Left cardiac atrium (tissue), 4 donors: ENCODE measurements around the gene DOK5. TPM values are rescaled to one million over a fixed set of nuclear protein-coding genes. Genes with fewer than 3 reads are reported as not detected.
"Not testable (repeated sequence)": the region's sequence is repeated elsewhere in the genome, so short reads cannot be mapped to it uniquely, and the experiment has no call there.

Source experiments
- ATAC-seq, 2 donors: fragments of 200-7000 bp; cut with Tn5 transposase; one replicate each; pipeline ENCODE4 v1.9.1; 2020; ENCODE audit warnings: mild to moderate bottlenecking in 2 of 2, moderate library complexity in 2 of 2
- DNase-seq: peaks from one replicate; pipeline ENCODE4 v3.0.0-alpha.2; 2020
- intact Hi-C, 2 donors: fragments of 100-400 bp; cut with DNase I; formaldehyde crosslinking; loops; one replicate each; pipeline versions ENCODE4 v1.14.1 to v1.15.1; 2022 to 2023
- long read RNA-seq: library from polyadenylated mRNA; unstranded; transcript quantifications from one replicate; pipeline ENCODE4 v2.0.0, GENCODE V29; 2021
- total RNA-seq, 2 donors: library from RNA; stranded (reverse); fragmentation: NEBNext Ultra II Directional; extraction: Animal tissue kit (Norgen Biotek cat#: 25700); gene quantifications; one replicate each; pipeline ENCODE4 v1.2.1, GENCODE V29; 2021
- donor health status: DM: no; HTN: yes; CAD: no.
- donor health status: DM: no; HTN: yes; CAD: no; lungs with severe emphysema.
- donor health status: DM: yes; HTN: yes; CAD: no.
- donor health status: Dilated cardiomyopathy.

The DOK5 gene
- 10 to 100 TPM; 10.9 to 14.3 TPM for total RNA-seq
- long read RNA-seq, transcript DOK5-201 (8 exons, 1,963 nt) = major isoform, 25 of 27 reads
- long read RNA-seq, partial matches to known transcripts = 0 of 27 reads
- long read RNA-seq, other reads (novel, unspliced or antisense) = 2 of 27 reads

DNA sequence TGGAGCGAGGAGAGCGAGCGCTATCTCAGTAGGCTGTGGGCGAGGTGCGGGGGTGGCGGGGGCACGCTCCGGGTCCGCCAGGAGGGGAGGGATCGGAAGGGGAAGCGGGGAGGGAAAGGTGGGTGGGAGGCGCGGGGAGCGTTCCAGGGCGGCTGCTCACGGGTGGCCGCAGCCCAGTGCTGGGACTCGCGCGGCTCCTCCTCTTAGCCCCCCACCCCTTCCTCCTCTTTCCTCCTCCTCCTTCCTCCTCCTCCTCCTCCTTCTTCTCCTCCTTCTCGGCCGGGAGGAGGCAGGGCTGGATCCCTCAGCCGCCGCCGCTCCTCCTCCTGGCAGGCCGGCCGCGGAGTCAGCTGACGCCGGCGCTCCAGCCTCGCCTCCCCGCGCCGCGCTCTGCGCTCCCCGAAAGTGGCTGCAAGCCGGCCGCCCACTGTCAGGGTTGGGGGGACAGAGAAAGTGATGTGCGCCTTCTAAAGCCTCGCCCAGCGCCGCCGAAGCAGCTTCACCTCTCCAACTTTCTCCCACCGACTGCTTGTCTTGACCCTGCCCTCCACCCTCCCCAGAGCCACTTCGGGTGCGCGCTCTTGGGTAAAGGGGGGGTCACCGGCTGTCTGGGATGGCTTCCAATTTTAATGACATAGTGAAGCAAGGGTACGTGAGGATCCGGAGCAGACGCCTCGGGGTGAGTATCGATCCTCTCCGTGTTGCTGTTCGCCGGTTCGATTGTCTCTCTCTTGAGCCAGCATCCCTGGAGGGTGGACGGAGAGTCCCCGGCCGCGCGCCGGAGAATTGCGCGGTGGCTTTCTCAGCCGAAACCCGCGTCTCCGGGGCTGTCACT lies at the start of gene DOK5:
Gene DOK5, plus strand, starts transcription at position 260 of the 835 bp plus-strand sequence. Its CDS starts 354 bp downstream, at position 614.
- DNase-seq (peak; percentile 72), ATAC-seq (peak; percentile 85 to 94)
- intact Hi-C loops = loop anchor here in 1 of 2 donors (5.0 kb wide), 1 partner anchor 172 kb away; no protein-coding TSS in a partner anchor

DNA sequence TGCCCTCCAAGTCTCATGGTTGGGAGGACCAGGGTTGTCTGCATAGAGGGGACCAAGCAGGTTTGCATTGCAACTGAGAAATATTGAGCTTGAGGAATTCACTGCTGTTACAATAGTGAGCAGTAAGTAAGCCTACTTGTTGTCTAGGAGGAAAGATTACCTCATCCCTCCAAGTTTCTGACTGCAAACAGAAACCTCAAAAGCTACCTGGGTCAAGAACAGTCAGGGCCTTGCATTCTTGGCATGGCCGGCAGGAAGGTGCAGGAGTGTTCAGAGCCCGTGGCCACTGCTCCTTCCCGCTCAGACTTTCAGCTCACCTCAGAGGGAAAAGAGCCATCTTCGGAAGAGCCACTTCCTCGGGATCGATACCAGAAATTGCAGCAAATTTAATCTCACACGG lies 46.0 kb upstream of the DOK5 start:
- intact Hi-C loops = no loop called here
- DNase-seq (no peak), ATAC-seq (no peak)

DNA sequence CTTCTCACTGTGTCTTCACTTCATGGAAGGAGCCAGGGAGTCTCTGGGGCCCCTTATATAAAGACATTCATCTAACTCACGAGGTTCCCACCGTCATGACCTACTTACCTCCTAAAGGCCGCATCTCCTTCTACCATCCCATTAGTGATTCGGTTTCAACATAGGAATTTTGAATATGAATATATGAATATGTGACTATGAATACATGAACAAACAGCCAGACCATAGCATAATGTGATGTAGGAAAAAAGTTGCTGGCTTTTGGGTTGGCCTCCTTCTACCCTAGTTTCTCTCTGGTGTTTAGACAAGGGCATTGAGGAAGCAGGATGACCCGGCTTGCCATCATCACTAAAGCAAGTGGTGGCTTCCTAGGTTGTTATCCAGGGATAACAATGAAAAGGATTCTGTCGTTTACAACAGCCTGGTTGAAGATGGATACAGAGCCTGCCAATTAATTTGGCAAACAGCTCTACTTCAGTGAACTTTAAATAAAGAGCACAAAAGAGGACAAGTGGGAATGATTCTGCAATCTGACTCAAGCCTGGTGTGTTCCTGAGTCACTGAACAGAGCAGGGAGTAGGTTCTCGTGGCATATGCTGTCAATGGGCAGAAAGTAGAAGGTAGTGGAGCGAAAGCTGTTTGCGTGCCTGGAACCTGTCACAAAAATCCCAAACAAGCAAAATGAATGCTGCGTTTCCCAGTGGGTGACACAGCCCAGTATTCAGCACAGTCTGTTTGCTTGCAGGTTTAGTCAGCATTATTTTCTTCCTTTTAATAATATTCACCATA lies 44.0 kb upstream of the DOK5 start:
- ATAC-seq = no peak

DNA sequence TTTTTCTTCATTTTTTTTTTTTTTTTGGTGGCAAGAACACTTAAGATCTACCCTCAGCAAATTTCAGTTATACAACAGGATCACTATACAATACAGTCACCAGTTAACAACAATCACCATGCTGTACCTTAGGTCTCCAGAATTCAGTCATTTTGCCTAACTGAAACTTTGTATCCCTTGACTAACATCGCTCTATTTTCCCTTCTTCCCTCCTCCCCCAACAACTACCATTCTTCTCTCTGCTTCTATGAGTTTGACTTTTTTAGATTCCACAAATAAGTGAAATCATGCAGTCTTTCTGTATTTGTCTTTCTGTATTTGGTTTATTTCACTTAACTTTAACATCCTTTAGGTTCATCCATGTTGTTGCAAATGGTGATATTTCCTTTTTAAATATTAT lies 42.4 kb upstream of the DOK5 start:
- DNase-seq = no peak
- intact Hi-C loops = no loop called here
- ATAC-seq = no peak

More for the DNA sequence above, 44.0 kb upstream of the DOK5 start:
- no peak for DNase-seq
- intact Hi-C loops = no loop called here

DNA sequence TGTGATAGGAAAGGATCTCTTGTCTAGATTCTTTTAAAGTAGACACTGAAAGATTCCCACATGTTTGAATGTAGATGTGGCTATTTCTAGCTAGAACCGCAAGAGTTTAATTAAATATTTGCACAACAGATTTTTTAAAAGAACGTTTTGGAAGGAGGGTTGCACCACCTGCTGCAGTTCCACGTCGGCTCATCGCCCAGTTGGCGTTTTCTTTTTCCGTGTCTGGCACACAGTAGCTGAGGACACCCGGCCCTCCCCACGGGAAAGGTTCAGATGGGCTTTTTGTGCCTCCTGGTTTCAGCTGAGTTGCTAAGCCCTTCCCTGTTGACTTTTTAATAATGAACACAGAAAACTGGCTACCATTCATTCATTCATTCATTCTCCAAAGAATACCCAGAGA lies 41.8 kb upstream of the DOK5 start:
- intact Hi-C loops = no loop called here
- DNase-seq = no peak
- no peak for ATAC-seq

DNA sequence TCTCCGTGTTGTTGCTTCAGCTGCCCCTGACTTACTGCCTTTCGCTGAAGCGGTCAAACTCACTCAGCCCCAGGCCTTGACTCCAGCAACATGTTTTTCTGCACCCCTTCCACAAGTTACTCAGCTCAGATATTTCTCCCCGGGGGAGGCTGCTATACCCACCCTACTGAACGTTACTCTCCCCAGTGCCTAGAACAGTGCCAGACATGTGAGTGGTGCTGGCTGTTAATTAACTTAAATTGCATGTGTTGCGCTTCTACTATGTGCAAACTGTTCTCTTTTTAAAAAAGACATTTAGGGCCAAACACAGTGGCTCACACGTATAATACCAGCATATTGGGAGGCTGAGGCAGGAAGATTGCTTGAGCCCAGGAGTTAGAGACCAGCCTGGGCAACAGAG lies 41.2 kb upstream of the DOK5 start:
- ATAC-seq (no peak), DNase-seq (no peak)
- intact Hi-C loops = no loop called here

DNA sequence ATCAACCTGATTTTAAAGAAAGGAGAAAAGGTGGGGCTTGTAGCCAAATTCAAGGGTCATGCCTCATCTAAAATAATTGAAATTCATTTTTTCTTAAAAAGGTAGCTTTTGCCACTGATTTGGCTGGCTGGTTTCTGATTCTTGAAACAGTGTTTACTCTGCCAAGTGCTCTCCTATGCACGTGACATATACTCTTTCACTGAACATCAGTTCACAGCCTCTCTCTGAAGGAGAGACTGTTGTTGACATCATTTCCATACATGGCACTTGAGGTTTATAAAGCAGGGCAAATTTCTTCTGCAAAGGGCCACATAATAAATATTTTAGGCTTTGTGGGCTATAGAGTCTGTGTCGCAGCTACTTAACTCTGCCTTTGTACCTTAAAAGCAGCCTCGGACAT lies 40.4 kb upstream of the DOK5 start:
- intact Hi-C loops = no loop called here
- ATAC-seq (no peak), DNase-seq (no peak)

DNA sequence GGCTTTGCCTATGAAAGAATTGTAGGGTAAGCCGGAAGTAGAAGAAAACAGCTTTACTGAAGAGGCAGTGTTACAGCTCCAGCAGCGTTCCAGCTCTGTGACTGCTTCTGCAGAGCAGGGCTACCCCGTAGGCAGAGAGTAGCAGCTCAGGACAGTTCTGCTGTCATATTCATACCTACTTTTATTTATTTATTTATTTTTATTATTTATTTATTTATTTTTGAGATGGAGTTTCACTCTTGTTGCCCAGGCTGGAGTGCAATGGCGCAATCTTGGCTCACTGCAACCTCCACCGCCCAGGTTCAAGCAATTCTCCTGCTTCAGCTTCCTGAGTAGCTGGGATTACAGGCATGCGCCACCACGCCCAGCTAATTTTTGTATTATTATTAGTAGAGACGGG lies 39.0 kb upstream of the DOK5 start:
- ATAC-seq, intact Hi-C loops, DNase-seq: not testable (repeated sequence)

DNA sequence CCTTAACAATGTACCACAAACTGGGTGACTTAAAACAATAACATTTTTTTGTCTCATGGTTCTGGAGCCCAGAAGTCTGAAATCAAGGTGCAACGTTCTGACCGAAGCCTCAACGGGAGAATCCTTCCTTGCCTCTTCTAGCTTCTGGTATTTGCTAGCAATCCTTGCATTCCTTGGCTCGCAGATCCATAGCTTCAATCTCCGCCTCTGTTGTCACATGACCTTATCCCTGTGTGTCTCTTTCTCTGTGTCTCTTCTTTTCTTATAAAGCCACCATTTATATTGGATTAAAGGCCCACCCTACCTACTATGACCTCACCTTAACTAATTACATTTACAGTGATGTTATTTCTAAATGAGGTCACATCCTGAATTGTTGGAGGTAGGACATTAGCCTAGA lies 37.2 kb upstream of the DOK5 start:
- DNase-seq = no peak
- ATAC-seq = no peak
- intact Hi-C loops = no loop called here

DNA sequence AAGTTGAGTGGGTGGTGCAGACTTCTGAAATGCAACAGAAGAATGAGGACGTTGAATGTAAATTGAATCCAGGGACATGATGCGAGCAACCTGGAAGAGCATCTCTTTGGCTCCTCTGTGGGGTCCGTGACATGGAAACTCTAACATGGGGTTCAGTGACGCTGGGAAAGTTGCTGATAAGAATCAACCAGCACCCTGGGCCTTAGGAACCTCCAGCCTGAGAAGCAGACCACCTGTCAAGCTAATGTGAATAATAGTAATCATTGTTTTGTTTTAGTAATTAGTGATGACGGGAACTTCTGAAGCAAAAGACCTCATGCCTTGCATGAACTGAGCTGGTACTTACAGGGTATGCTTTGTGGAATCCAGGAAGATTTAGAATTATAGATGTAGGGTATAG lies 25.2 kb upstream of the DOK5 start:
- no peak for DNase-seq
- intact Hi-C loops = no loop called here
- no peak for ATAC-seq

DNA sequence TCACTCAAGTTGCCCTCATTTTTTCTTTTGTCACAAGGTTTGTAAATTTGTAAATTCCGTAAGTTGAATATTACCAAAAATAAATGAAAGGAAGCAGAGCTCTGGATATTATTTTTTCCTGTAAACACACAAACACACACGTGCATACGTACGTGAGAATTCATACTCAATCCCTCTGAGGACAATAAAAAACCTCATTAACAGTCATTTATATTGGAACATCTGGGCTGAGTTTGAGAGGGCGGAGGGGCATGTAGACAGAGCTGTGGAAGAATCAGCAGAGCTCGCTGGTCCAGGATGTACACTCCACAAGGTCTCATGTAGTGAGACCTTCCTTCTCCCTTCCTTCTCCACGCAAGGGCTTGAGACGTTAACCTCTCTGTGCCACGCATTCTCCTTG lies 24.2 kb upstream of the DOK5 start:
- ATAC-seq = no peak
- intact Hi-C loops = no loop called here
- DNase-seq = no peak

DNA sequence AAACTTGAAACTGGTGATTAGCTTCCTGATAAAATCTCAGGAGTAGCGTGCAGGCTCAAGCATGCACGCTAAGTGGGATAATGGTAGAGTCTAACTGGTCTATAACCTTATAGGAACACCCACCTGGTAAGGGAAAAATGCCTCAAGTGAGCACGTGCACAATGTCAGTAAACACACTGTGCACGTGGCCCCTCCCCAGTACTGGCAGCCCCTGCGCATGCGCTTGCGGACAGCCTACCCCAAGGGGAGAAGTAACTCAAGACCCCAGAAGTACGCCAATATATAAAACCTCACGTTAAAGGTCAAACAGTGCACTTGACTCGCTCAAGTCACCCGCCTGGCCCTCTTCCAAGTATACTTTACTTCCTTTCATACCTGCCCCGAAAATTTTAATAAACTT lies 23.1 kb upstream of the DOK5 start:
- ATAC-seq = no peak
- intact Hi-C loops = no loop called here
- no peak for DNase-seq

DNA sequence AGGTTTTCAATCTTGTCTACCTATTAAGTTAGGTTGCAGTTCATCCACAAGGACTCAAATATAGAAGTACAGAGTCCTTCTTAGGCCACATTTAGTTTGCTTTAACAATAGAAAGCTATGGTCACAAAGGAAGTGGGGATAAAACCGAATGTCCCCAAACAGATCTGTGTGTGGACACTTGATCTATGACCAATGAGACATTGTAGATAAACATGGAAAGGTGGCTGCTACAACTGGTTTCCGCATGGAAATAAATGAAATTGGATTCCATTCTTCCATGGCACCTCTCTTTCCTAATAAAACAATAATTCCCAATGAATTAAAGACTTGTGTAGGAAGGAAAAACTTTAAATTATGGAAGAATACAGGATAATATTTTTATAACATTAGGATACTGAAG lies 20.4 kb upstream of the DOK5 start:
- DNase-seq (no peak), ATAC-seq (no peak)
- intact Hi-C loops = no loop called here

DNA sequence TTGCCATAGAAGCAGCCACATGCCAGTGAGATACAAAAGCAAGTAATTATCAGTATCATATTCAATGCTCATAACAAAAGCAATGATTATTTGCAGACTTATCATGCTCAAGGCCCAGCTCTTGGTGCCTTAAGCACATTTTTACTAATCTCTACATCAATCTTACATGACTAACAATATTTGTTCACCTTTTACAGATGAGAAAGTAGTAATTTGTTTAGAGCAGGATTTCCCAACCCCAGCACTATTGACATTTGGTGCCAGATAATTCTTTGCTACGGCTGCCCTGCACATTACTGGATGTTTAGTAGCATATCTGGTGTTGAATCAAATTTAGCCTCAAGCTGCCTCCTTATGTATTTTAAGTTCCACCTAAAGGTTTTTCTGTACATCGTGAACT lies 19.0 kb upstream of the DOK5 start:
- no peak for ATAC-seq
- no peak for DNase-seq
- intact Hi-C loops = no loop called here

DNA sequence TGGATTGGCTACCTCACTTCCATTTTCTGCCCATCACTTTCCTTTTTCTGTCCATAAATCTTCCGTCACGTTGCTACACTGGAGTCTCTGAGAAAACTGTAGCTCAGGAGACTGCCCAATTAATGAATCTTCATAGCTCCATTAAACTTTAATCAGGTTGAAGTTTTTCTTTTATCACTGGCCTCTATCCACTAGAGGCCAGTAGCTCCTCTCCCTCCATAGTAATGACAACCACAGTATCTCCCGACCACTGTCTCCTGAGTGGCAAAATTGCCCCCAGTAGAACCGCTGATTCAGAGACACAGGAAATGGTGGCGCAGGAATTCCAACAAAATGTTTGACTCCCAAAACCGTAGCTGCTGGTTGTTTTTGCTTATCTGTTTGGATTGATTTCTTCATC lies 18.4 kb upstream of the DOK5 start:
- intact Hi-C loops = no loop called here
- ATAC-seq (no peak), DNase-seq (no peak)

DNA sequence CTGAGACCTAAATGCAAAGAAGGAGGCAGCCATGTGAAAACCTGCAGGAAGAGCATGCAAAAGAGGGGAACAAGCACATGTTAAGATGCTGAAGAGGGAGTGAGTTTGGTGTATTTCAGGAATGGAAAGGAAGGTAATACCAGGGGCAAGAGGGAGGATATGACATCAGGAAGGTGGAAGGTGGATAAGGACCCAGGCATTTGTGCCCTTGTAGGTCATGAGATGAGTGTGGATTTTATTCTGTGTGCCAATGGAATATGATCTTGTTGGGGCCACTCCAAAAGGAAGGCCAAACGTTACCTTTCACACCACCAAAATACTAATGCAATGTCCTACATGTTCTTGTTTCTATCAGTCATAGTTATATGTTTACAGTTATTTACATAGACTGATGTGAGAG lies 17.2 kb upstream of the DOK5 start:
- no peak for ATAC-seq
- no peak for DNase-seq
- intact Hi-C loops = no loop called here

DNA sequence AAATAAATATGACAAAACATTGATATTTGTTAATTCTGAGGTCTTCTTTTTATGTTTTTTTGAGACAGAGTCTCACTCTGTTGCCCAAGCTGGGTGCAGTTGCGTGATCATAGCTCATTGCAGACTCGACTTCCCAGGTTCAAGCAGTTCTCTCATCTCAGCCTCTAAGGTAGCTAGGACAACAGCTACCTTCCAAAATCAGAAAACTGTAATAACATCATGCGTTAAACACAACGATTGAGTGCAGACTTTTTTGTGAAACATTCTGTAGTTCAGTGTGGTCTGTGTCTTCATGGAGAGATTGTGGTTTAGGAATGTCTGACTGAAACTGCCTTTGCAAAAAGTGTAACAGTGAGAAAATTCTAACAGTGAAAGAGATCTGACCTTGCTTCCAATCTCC lies 16.1 kb upstream of the DOK5 start:
- intact Hi-C loops = no loop called here
- no peak for ATAC-seq
- no peak for DNase-seq

DNA sequence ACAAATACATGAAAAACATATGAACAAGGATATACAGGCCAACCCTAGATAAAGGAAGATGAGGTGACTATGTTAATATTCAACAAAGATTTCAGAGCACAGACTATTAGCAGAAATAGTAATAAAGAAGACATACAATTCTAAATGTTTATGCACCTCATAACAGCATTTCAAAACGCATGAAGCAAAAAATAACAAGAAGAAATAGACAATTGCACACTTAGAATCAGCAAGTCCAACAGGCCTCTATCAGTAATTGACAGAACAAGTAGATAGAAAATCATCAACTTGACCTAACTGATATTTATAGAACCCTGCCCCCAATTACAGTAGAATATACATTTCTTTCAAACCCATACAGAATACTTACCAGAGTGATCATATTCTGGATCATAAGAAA lies 11.4 kb upstream of the DOK5 start:
- DNase-seq = no peak
- no peak for ATAC-seq
- intact Hi-C loops = no loop called here

DNA sequence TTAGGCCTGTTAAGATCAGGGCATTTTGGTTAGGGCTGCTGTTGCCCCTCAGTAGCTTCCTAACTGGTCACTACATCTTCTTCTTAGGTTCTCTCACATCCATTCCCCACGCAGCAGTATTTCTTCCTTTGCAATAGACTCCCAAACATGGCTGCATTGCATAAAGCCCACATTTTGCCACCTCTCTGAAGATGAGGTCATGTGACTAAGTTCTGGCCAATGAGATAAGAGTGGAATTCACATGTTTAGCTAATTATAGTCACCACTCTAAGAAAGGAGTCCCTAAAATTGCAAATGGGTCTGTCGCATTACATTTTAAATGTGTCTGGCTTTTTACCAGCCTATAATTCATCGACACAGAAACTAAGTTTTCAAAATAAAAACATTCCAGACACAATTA lies 9.3 kb upstream of the DOK5 start:
- intact Hi-C loops = no loop called here
- ATAC-seq = no peak

DNA sequence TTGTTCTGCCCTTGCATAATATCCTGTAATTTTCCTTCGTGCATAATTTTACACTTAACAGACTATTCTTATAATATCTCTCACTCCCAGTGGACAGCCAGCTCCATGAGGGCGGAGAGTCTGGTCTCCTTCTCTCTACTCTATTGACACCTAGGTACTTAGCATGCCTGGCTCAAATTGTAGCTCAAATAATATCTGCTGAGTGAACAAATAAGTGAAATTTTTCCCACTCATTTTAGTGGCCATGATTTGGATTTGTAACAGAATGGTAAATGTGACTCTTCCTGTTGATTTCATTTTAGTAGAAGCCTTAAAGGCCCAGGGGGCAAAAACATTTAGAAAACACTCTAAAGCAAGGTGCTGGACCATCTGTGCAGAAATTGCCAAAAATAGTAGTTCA lies 7.8 kb upstream of the DOK5 start:
- no peak for DNase-seq
- no peak for ATAC-seq
- intact Hi-C loops = no loop called here

More for the DNA sequence above, 9.3 kb upstream of the DOK5 start:
- DNase-seq = no peak
